Smooth muscle cell (in vitro differentiated cells): ENCODE measurements around the gene MMP11. TPM values are rescaled to one million over a fixed set of nuclear protein-coding genes. Genes with fewer than 3 reads are reported as not detected.

ENCODE experiments used
- DNase-seq: peaks from one replicate; lab custom pipeline; 2025; ENCODE audit not compliant: unreplicated experiment; lab: John Stamatoyannopoulos, UW
- H2AFZ ChIP-seq: fragments of 200-600 bp; sonication (generic); 2 replicates; pipeline ENCODE4 v1.6.0; 2016; ENCODE audit warnings: antibody characterized with exemption, low read depth, mild to moderate bottlenecking
- H3F3A ChIP-seq: fragments of 200-600 bp; sonication (generic); 2 replicates; pipeline ENCODE4 v1.6.0; 2017; ENCODE audit warnings: antibody characterized with exemption, low read depth
- H3K27ac ChIP-seq: fragments of 200-600 bp; sonication (generic); 2 replicates; pipeline ENCODE4 v1.5.1; 2016; ENCODE audit warnings: low read depth, mild to moderate bottlenecking
- H3K27me3 ChIP-seq: fragments of 200-600 bp; sonication (generic); 2 replicates; pipeline ENCODE4 v1.6.1; 2016; ENCODE audit warnings: low read depth, mild to moderate bottlenecking
- H3K36me3 ChIP-seq: fragments of 200-600 bp; sonication (generic); 2 replicates; pipeline ENCODE4 v1.5.1; 2016; ENCODE audit warnings: low read depth
- H3K4me1 ChIP-seq: fragments of 200-600 bp; sonication (generic); 2 replicates; pipeline ENCODE4 v1.5.1; 2016; ENCODE audit warnings: low read depth
- H3K4me2 ChIP-seq: fragments of 200-600 bp; sonication (generic); 2 replicates; pipeline ENCODE4 v1.6.0; 2016; ENCODE audit warnings: mild to moderate bottlenecking
- H3K4me3 ChIP-seq: fragments of 200-600 bp; sonication (generic); 2 replicates; pipeline ENCODE4 v1.5.1; 2016; ENCODE audit warnings: mild to moderate bottlenecking
- H3K79me2 ChIP-seq: fragments of 200-600 bp; sonication (generic); 2 replicates; pipeline ENCODE4 v1.6.0; 2016; ENCODE audit warnings: low read depth, mild to moderate bottlenecking
- H3K9ac ChIP-seq: fragments of 200-600 bp; sonication (generic); 2 replicates; pipeline ENCODE4 v1.6.0; 2016; ENCODE audit warnings: low read depth
- H3K9me3 ChIP-seq: fragments of 200-600 bp; sonication (generic); replicated peaks from 2 replicates; pipeline ENCODE4 v1.5.1; 2016; ENCODE audit warnings: low read depth
- H4K20me1 ChIP-seq: fragments of 200-600 bp; sonication (generic); 2 replicates; pipeline ENCODE4 v1.6.0; 2016; ENCODE audit warnings: low read depth
- WGBS: methylation state at CpG from one replicate; pipeline ENCODE4 v1.1.7; 2016; ENCODE audit warnings: low lambda C conversion rate; 5-methylcytosine and 5-hydroxymethylcytosine counted together
- polyA plus RNA-seq: library from polyadenylated mRNA; unstranded; fragments of >200 nt; fragmentation: Nextera tagmentation; extraction: Ambion mirVana; gene quantifications from 2 replicates; pipeline ENCODE4 v1.2.1, GENCODE V29; 2016
- total RNA-seq: library from RNA; depleted of rRNA; stranded (reverse); fragments of >200 nt; gene quantifications from 2 replicates; pipeline ENCODE4 v1.2.3, GENCODE V29; 2014
- TF ChIP-seq, protein P1 (sequence below): fragments of 200-600 bp; sonication (generic); IDR thresholded peaks from 2 replicates; pipeline ENCODE4 v1.5.1; 2017; ENCODE audit warnings: borderline replicate concordance, mild to moderate bottlenecking, antibody characterized with exemption; ENCODE audit not compliant: insufficient read depth, poor library complexity, severe bottlenecking

The MMP11 gene
- total and polyA plus RNA-seq, 2 experiments from 2014 or later = 10.9 to 30.6 TPM

GRCh38 chr22:23772315-23772648 lies 367 bp upstream of the MMP11 start:
- no peaks in the 10 kb centered on the region for H3K27me3 ChIP-seq
- peaks cover 8% of the 10 kb centered on the region for H3K4me1 ChIP-seq
- DNase-seq = no peak
- no peaks in the 10 kb centered on the region for H3K9me3 ChIP-seq
- H4K20me1 ChIP-seq = no peaks in the 10 kb centered on the region
- H3K79me2 ChIP-seq = no peaks in the 10 kb centered on the region
- H3F3A ChIP-seq = no peaks in the 10 kb centered on the region
- no peak overlapping the region for H3K27ac ChIP-seq
- no peaks in the 10 kb centered on the region for H3K36me3 ChIP-seq
- peak overlapping the region; percentile 71 for H2AFZ ChIP-seq
- TF ChIP-seq, protein P1, sequence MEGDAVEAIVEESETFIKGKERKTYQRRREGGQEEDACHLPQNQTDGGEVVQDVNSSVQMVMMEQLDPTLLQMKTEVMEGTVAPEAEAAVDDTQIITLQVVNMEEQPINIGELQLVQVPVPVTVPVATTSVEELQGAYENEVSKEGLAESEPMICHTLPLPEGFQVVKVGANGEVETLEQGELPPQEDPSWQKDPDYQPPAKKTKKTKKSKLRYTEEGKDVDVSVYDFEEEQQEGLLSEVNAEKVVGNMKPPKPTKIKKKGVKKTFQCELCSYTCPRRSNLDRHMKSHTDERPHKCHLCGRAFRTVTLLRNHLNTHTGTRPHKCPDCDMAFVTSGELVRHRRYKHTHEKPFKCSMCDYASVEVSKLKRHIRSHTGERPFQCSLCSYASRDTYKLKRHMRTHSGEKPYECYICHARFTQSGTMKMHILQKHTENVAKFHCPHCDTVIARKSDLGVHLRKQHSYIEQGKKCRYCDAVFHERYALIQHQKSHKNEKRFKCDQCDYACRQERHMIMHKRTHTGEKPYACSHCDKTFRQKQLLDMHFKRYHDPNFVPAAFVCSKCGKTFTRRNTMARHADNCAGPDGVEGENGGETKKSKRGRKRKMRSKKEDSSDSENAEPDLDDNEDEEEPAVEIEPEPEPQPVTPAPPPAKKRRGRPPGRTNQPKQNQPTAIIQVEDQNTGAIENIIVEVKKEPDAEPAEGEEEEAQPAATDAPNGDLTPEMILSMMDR = no peak
- WGBS = 20% methylated on average over 6 of the region's 6 CpGs
- H3K4me3 ChIP-seq = peak overlapping the region; percentile 60
- peak overlapping the region; percentile 90 for H3K4me2 ChIP-seq
- peak overlapping the region; percentile 40 for H3K9ac ChIP-seq

- Histone ChIP-seq H3K4me2 (peak overlapping the region; percentile 90), H3K27me3 (no peaks in the 10 kb centered on the region), H3K36me3 (no peaks in the 10 kb centered on the region), H3K27ac (no peak overlapping the region), H3F3A (no peaks in the 10 kb centered on the region), H3K4me1 (peaks cover 8% of the 10 kb centered on the region), H3K9ac (no peak overlapping the region), H3K79me2 (no peaks in the 10 kb centered on the region), H3K9me3 (no peaks in the 10 kb centered on the region), H2AFZ (no peak overlapping the region), H4K20me1 (no peaks in the 10 kb centered on the region), H3K4me3 (peak overlapping the region; percentile 60)
- TF ChIP-seq, protein P1 = no peak
- DNase-seq = no peak
- WGBS = 56% methylated on average over 7 of the region's 7 CpGs
These were observed 949 bp downstream of the MMP11 start for GRCh38 chr22:23773483-23774113.

DNA sequence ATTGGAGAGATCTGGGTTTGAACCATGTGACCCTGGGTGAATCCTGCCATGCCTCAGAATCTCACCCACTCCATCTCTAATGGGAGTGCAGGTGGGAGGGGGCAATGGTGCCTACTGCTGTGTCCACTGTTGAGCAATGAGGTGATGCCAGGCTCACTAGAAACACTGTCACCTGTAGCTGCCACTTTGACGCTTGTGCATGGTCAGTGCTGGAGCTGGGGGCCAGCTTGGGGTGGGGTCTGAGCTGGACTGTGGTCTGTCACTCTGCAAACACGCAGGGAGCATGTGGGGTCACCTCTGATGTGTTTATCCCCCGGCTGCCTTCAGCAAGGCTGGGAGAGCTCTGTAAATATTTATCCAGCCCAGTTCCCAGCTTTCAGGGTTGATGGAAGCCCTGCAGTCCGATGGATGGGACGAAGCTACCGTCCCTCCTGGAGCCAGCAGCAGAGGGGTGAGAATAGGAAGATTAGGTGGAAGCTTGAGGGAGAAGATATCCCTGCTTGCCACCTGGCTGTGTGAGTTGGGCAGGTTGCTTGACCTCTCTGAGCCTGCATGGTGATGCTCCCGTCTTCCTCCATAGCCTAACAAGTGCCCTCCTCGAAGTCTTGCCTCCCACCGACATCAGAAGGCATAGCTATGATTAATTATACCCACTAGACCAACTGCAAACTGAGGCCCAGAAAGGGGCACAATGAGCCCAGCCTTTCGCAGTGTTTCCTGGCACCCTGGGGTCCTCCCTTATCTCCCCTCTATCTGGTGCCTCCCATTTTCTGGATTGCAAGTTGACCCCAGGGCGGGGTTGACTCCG lies 1.7 kb downstream of the MMP11 start:
- no peaks in the 10 kb centered on the region for H3K36me3 ChIP-seq
- no peak overlapping the region for H2AFZ ChIP-seq
- no peak overlapping the region for H3K27ac ChIP-seq
- TF ChIP-seq, protein P1 = no peak
- H3K9ac ChIP-seq = no peak overlapping the region
- H3F3A ChIP-seq = no peaks in the 10 kb centered on the region
- H3K4me2 ChIP-seq = peak overlapping the region; percentile 8
- no peaks in the 10 kb centered on the region for H3K27me3 ChIP-seq
- WGBS = 76% methylated on average over 12 of the region's 12 CpGs
- H3K4me1 ChIP-seq = peaks cover 8% of the 10 kb centered on the region
- no peaks in the 10 kb centered on the region for H3K79me2 ChIP-seq
- no peak for DNase-seq
- H3K4me3 ChIP-seq = no peak overlapping the region
- H4K20me1 ChIP-seq = no peaks in the 10 kb centered on the region
- no peaks in the 10 kb centered on the region for H3K9me3 ChIP-seq
